HG02970 (cell line): Measurements from ENCODE around the gene C8A.

Experiments used
- ATAC-seq: cut with Tn5 transposase; IDR thresholded peaks from one replicate; pipeline ENCODE4 v1.9.1; 2021; ENCODE audit warnings: mild to moderate bottlenecking, moderate library complexity, moderate number of reproducible peaks; ENCODE audit not compliant: unreplicated experiment, low FRiP score

The C8A gene

GRCh38 chr1:56922507-56922906 is 67.9 kb downstream of the C8A start:
- ATAC-seq, result no peak

- no peak for ATAC-seq
Measured at GRCh38 chr1:56923201-56923600, 68.6 kb downstream of the C8A start.

- no peak for ATAC-seq
Measured at GRCh38 chr1:56924116-56924515, 69.5 kb downstream of the C8A start.

GRCh38 chr1:56925193-56925592 is 70.6 kb downstream of the C8A start:
- ATAC-seq, result no peak

GRCh38 chr1:56927171-56927570 is 72.6 kb downstream of the C8A start:
- no peak for ATAC-seq

GRCh38 chr1:56927986-56928385 is 73.4 kb downstream of the C8A start:
- ATAC-seq, result no peak

- ATAC-seq, result no peak
Measured at GRCh38 chr1:56929492-56929891, 74.9 kb downstream of the C8A start.

GRCh38 chr1:56931211-56931610 is 76.6 kb downstream of the C8A start:
- no peak for ATAC-seq

GRCh38 chr1:56931686-56932085 is 77.1 kb downstream of the C8A start:
- no peak for ATAC-seq

GRCh38 chr1:56933161-56933560 is 78.6 kb downstream of the C8A start:
- ATAC-seq, result no peak

- no peak for ATAC-seq
Measured at GRCh38 chr1:56933606-56934005, 79.0 kb downstream of the C8A start.

GRCh38 chr1:56934430-56935060 is 79.9 kb downstream of the C8A start:
- ATAC-seq, result no peak

- no peak for ATAC-seq
Measured at GRCh38 chr1:56938646-56939045, 84.0 kb downstream of the C8A start.

- ATAC-seq, result no peak
Measured at GRCh38 chr1:56939209-56939608, 84.6 kb downstream of the C8A start.

- no peak for ATAC-seq
Measured at GRCh38 chr1:56940039-56940438, 85.4 kb downstream of the C8A start.

- ATAC-seq, result no peak
Measured at GRCh38 chr1:56948403-56949023, 93.9 kb downstream of the C8A start.

- ATAC-seq, result no peak
Measured at GRCh38 chr1:56952501-56952900, 97.9 kb downstream of the C8A start.

GRCh38 chr1:56953386-56953785 is 98.8 kb downstream of the C8A start:
- no peak for ATAC-seq

- no peak for ATAC-seq
Measured at GRCh38 chr1:56954664-56955063, 100.1 kb downstream of the C8A start.

- ATAC-seq, result no peak
Measured at GRCh38 chr1:56957931-56958330, 103.3 kb downstream of the C8A start.

GRCh38 chr1:56958526-56958925 is 103.9 kb downstream of the C8A start:
- ATAC-seq, result no peak

GRCh38 chr1:56961426-56961825 is 106.8 kb downstream of the C8A start:
- no peak for ATAC-seq
